B cell (primary cell): ENCODE data around the gene DACH1. TPM values are rescaled to one million over a fixed set of nuclear protein-coding genes. Genes with fewer than 3 reads are reported as not detected.

Source experiments
- ATAC-seq: fragments of 200-7000 bp; cut with Tn5 transposase; one replicate; pipeline ENCODE4 v1.10.0; 2021; ENCODE audit warnings: low read depth, mild to moderate bottlenecking, moderate number of reproducible peaks, moderate library complexity
- CTCF ChIA-PET: fragments of 350-600 bp; sonication (Branson Sonifier 250); formaldehyde crosslinking; loops from one replicate; lab custom pipeline; 2021; ENCODE audit warnings: antibody characterized with exemption, inconsistent platforms; lab: Charles Lee
- POLR2A ChIA-PET: fragments of 350-600 bp; sonication (Branson Sonifier 250); formaldehyde crosslinking; loops from one replicate; lab custom pipeline; 2021; ENCODE audit warnings: antibody characterized with exemption; lab: Charles Lee
- DNase-seq: peaks from one replicate; pipeline ENCODE4 v3.0.0; 2013
- H2AFZ ChIP-seq: 2 replicates; pipeline ENCODE4 v1.6.1; 2012; ENCODE audit warnings: mild to moderate bottlenecking, low read depth, low read length; ENCODE audit not compliant: insufficient read depth, poor library complexity, severe bottlenecking
- H3K27ac ChIP-seq, 2 donors: 1 replicate in 1 of 2; 2 replicates in 1 of 2; pipeline ENCODE4 v1.5.1; 2012 to 2013; ENCODE audit warnings: low read length in 2 of 2, mild to moderate bottlenecking in 2 of 2, moderate library complexity in 1 of 2
- H3K27me3 ChIP-seq, 4 experiments: fragments of 200-600 bp in 1 of 4; sonication (generic) in 1 of 4; replicated peaks in 1 of 4; 1 replicate in 2 of 4; 2 replicates in 2 of 4; pipeline versions ENCODE4 v1.6.1 to v1.7.0; 2013 to 2016; ENCODE audit warnings: low read length in 3 of 4, mild to moderate bottlenecking in 2 of 4, mixed read lengths in 1 of 4, moderate library complexity in 1 of 4; ENCODE audit not compliant: insufficient read depth in 4 of 4, control insufficient read depth in 3 of 4; ENCODE audit errors: control extremely low read depth in 1 of 4
- H3K36me3 ChIP-seq, 2 experiments: replicated peaks in 1 of 2; 1 replicate in 1 of 2; 2 replicates in 1 of 2; pipeline versions ENCODE4 v1.6.1 to v1.7.1; 2013; ENCODE audit warnings: low read length in 1 of 2; ENCODE audit not compliant: insufficient read depth in 2 of 2, control insufficient read depth in 1 of 2; ENCODE audit errors: control extremely low read depth in 1 of 2, extremely low read depth in 1 of 2
- H3K4me1 ChIP-seq, 2 donors: fragments of 200-600 bp in 1 of 2; sonication (generic) in 1 of 2; 1 replicate in 1 of 2; 2 replicates in 1 of 2; pipeline versions ENCODE4 v1.5.1 to v1.6.1; 2013 to 2017; ENCODE audit warnings: low read length in 2 of 2; ENCODE audit not compliant: control insufficient read depth in 2 of 2, insufficient read depth in 2 of 2
- H3K4me2 ChIP-seq: replicated peaks from 2 replicates; pipeline ENCODE3; 2012; ENCODE audit warnings: mild to moderate bottlenecking, low read depth, low read length; ENCODE audit not compliant: poor library complexity, severe bottlenecking
- H3K4me3 ChIP-seq, 5 experiments: fragments of 200-600 bp in 1 of 5; sonication (generic) in 1 of 5; 1 replicate in 3 of 5; 2 replicates in 2 of 5; pipeline versions ENCODE4 v1.5.1 to v1.7.0; 2011 to 2016; ENCODE audit warnings: low read length in 4 of 5, mild to moderate bottlenecking in 4 of 5, low read depth in 2 of 5, control low read depth in 1 of 5, moderate library complexity in 1 of 5; ENCODE audit not compliant: insufficient read depth in 1 of 5; ENCODE audit errors: control extremely low read depth in 1 of 5, extremely low read depth in 1 of 5
- H3K79me2 ChIP-seq: fragments of 200-600 bp; sonication (generic); one replicate; pipeline ENCODE4 v1.6.0; 2016; ENCODE audit warnings: low read length; ENCODE audit not compliant: control insufficient read depth, insufficient read depth
- H3K9ac ChIP-seq: fragments of 200-600 bp; sonication (generic); 2 replicates; pipeline ENCODE4 v1.6.1; 2017; ENCODE audit warnings: mild to moderate bottlenecking, low read length, moderate library complexity
- H3K9me3 ChIP-seq, 3 donors: one replicate each; pipeline versions ENCODE4 v1.6.1 to v1.7.1; 2013; ENCODE audit warnings: low read length in 2 of 3; ENCODE audit not compliant: control insufficient read depth in 2 of 3, insufficient read depth in 1 of 3; ENCODE audit errors: control extremely low read depth in 1 of 3
- H4K20me1 ChIP-seq: 2 replicates; pipeline ENCODE4 v1.6.0; 2012; ENCODE audit warnings: mild to moderate bottlenecking, low read length; ENCODE audit not compliant: insufficient read depth, control insufficient read depth, poor library complexity, severe bottlenecking
- H3K27ac Mint-ChIP-seq: one replicate; pipeline ENCODE4 v1.8.0; 2021; ENCODE audit warnings: mixed read lengths
- H3K27me3 Mint-ChIP-seq: one replicate; pipeline ENCODE4 v1.8.0; 2021; ENCODE audit warnings: mixed read lengths
- H3K4me1 Mint-ChIP-seq: one replicate; pipeline ENCODE4 v1.8.0; 2021; ENCODE audit warnings: mixed read lengths
- H3K4me3 Mint-ChIP-seq: one replicate; pipeline ENCODE4 v1.8.0; 2021; ENCODE audit warnings: mixed read lengths
- H3K9me3 Mint-ChIP-seq: one replicate; pipeline ENCODE4 v1.8.0; 2022; ENCODE audit warnings: mixed read lengths; ENCODE audit not compliant: insufficient read depth
- EZH2 ChIP-seq: IDR thresholded peaks from 2 replicates; pipeline ENCODE4 v1.6.1; 2012; ENCODE audit warnings: borderline replicate concordance, low read depth, mild to moderate bottlenecking, moderate library complexity, low read length; ENCODE audit not compliant: insufficient read depth, poor library complexity, severe bottlenecking
- WGBS: methylation state at CpG from one replicate; pipeline ENCODE4 v1.1.5; 2013; ENCODE audit warnings: missing lambda C conversion rate; ENCODE audit not compliant: insufficient coverage; 5-methylcytosine and 5-hydroxymethylcytosine counted together
- intact Hi-C: fragments of 100-400 bp; cut with micrococcal nuclease; formaldehyde crosslinking; loops from one replicate; pipeline ENCODE4 v1.10.0; 2022
- polyA plus RNA-seq: library from polyadenylated mRNA; depleted of rRNA; stranded (reverse); fragments of >200 nt; gene quantifications from 2 replicates; pipeline ENCODE4 v1.2.3, GENCODE V29; 2012
- total RNA-seq, 2 donors: library from RNA; stranded (reverse); fragments of 120-200 nt in 1 of 2; gene quantifications; 1 replicate in 1 of 2; 2 replicates in 1 of 2; pipeline versions ENCODE4 v1.2.3 to v1.2.4, GENCODE V29; 2013 to 2022
- TF ChIP-seq, protein P1 (sequence below): fragments of 200-600 bp; IDR thresholded peaks from one replicate; pipeline ENCODE4 v1.8.0; 2022; ENCODE audit warnings: antibody characterized with exemption, mild to moderate bottlenecking

The DACH1 gene
- total and polyA plus RNA-seq, 2 donors (not counting 1 experiment from before 2014, with no cell fraction given), result not detected

DNA sequence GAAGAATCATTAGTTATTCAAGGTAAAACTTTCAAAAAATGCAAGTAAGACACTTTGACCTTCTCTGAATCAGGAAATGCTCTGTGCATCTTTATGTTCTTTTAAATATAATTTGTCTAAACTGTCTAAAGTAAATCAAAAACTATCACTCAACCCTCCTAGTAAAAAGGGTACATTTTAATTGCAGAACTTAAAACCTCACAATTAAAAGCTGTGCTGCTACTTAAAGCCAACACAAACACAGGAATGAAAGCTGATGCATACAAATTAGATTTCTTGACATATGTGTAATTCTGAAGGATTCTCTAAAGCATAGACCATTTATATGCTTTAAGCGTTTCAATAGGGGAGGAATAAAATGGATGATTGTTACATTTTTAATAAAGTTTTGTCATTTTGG is 58.3 kb downstream of the DACH1 start:
- H3K27ac Mint-ChIP-seq, result no peak overlapping the region
- no peaks in the 10 kb centered on the region for H3K9me3 ChIP-seq
- intact Hi-C loops, result no loop called here
- H3K4me2 ChIP-seq, result no peak overlapping the region
- H3K4me3 Mint-ChIP-seq, result no peak overlapping the region
- no peaks in the 10 kb centered on the region for H3K4me1 ChIP-seq
- TF ChIP-seq, protein P1, sequence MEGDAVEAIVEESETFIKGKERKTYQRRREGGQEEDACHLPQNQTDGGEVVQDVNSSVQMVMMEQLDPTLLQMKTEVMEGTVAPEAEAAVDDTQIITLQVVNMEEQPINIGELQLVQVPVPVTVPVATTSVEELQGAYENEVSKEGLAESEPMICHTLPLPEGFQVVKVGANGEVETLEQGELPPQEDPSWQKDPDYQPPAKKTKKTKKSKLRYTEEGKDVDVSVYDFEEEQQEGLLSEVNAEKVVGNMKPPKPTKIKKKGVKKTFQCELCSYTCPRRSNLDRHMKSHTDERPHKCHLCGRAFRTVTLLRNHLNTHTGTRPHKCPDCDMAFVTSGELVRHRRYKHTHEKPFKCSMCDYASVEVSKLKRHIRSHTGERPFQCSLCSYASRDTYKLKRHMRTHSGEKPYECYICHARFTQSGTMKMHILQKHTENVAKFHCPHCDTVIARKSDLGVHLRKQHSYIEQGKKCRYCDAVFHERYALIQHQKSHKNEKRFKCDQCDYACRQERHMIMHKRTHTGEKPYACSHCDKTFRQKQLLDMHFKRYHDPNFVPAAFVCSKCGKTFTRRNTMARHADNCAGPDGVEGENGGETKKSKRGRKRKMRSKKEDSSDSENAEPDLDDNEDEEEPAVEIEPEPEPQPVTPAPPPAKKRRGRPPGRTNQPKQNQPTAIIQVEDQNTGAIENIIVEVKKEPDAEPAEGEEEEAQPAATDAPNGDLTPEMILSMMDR, result no peak
- no peak for TF ChIP-seq EZH2
- no peaks in the 10 kb centered on the region for H3K36me3 ChIP-seq
- no peak overlapping the region for H3K27ac ChIP-seq
- ChIA-PET POLR2A (no interaction called here), CTCF (no interaction called here)
- H4K20me1 ChIP-seq, result no peaks in the 10 kb centered on the region
- no peak overlapping the region for H3K4me3 ChIP-seq
- H3K4me1 Mint-ChIP-seq, result no peaks in the 10 kb centered on the region
- DNase-seq (no peak), ATAC-seq (no peak)
- no peaks in the 10 kb centered on the region for H3K9me3 Mint-ChIP-seq
- H3K27me3 ChIP-seq, result no peaks in the 10 kb centered on the region
- no peak overlapping the region for H3K9ac ChIP-seq
- no peak overlapping the region for H2AFZ ChIP-seq
- WGBS, result no CpG with 5 or more reads among the region's 1 CpG
- no peaks in the 10 kb centered on the region for H3K27me3 Mint-ChIP-seq
- no peaks in the 10 kb centered on the region for H3K79me2 ChIP-seq

DNA sequence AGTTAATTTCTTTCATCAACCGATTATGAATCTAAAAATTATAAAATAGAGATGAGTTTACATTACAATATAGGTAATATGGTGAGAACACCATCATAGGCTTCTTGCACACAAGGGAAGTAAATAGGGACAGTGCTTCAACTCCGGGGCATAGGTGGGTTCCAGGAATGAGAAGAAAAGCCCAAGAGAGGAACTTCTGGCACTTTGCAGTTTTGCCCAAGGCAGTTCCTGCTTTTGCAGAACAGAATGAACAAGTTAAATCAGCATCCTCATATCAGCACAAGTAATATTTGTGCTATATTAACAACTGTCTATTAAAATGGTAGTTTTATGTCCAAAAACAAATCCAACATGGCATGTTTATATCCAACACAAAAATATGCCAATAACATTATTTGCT is 60.1 kb downstream of the DACH1 start:
- H3K36me3 ChIP-seq, result no peaks in the 10 kb centered on the region
- no peak for DNase-seq
- H2AFZ ChIP-seq, result no peak overlapping the region
- CTCF ChIA-PET, result no interaction called here
- H3K79me2 ChIP-seq, result no peaks in the 10 kb centered on the region
- Mint-ChIP-seq H3K27ac (no peak overlapping the region), H3K4me3 (no peak overlapping the region), H3K4me1 (no peaks in the 10 kb centered on the region), H3K9me3 (no peaks in the 10 kb centered on the region), H3K27me3 (no peaks in the 10 kb centered on the region)
- no peak overlapping the region for H3K4me2 ChIP-seq
- H4K20me1 ChIP-seq, result no peaks in the 10 kb centered on the region
- TF ChIP-seq, protein P1, result no peak
- intact Hi-C loops, result no loop called here
- H3K4me3 ChIP-seq, result no peak overlapping the region
- no peaks in the 10 kb centered on the region for H3K4me1 ChIP-seq
- H3K27ac ChIP-seq, result no peak overlapping the region
- H3K9ac ChIP-seq, result no peak overlapping the region
- WGBS, result no CpG with 5 or more reads among the region's 2 CpGs
- POLR2A ChIA-PET, result no interaction called here
- H3K9me3 ChIP-seq, result no peaks in the 10 kb centered on the region
- no peak for ATAC-seq
- H3K27me3 ChIP-seq, result no peaks in the 10 kb centered on the region
